Lower leg skin (tissue), 3 donors: ENCODE results near the gene ATCAY.

ENCODE experiments used
- POLR2A ChIP-seq, 2 donors: fragments of 450-650 bp; IDR thresholded peaks; one replicate each; pipeline ENCODE4 v1.6.1; 2016 to 2017; ENCODE audit warnings: antibody characterized with exemption in 2 of 2, mild to moderate bottlenecking in 1 of 2, moderate library complexity in 1 of 2
- TF ChIP-seq, protein P1 (sequence below), 3 donors: fragments of 450-650 bp; IDR thresholded peaks; one replicate each; pipeline ENCODE4 v1.5.1; 2016; ENCODE audit warnings: antibody characterized with exemption in 3 of 3, mild to moderate bottlenecking in 3 of 3, moderate library complexity in 2 of 3

DNA sequence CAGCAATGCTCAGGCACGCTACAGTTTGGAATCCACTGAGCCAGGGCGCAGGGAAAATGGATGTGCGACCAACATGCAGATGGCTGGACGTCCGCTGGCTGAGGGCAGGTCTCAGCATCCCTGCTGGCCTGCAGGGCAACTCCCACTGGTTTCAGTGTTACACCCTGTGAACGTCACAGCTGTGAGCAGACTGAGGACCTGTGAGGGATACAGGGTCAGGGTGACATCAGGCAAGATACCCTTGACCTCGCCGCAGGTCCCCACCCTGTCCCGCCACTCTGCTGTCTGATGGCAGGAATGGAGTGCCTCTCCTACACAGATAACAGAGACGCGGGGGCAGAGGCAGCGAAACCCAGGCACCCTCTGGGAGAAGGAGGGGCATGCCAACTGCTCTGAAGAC lies 30.7 kb upstream of the ATCAY start:
- TF ChIP-seq, protein P1, sequence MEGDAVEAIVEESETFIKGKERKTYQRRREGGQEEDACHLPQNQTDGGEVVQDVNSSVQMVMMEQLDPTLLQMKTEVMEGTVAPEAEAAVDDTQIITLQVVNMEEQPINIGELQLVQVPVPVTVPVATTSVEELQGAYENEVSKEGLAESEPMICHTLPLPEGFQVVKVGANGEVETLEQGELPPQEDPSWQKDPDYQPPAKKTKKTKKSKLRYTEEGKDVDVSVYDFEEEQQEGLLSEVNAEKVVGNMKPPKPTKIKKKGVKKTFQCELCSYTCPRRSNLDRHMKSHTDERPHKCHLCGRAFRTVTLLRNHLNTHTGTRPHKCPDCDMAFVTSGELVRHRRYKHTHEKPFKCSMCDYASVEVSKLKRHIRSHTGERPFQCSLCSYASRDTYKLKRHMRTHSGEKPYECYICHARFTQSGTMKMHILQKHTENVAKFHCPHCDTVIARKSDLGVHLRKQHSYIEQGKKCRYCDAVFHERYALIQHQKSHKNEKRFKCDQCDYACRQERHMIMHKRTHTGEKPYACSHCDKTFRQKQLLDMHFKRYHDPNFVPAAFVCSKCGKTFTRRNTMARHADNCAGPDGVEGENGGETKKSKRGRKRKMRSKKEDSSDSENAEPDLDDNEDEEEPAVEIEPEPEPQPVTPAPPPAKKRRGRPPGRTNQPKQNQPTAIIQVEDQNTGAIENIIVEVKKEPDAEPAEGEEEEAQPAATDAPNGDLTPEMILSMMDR (IDR thresholded peaks at IDR 0.05) = no peak
- no peak for TF ChIP-seq POLR2A (IDR thresholded peaks at IDR 0.05)
